Astrocyte of the spinal cord (primary cell): ENCODE data around the gene ZNF629.
A peak's percentile ranks its signal among the peaks of the same experiment; 100 is the strongest.

ENCODE experiments used
- DNase-seq: peaks from one replicate; pipeline ENCODE4 v3.0.0; 2011; ENCODE audit warnings: low read depth, low spot score
- H3K4me3 ChIP-seq: 2 replicates; pipeline ENCODE4 v1.5.1; 2011; ENCODE audit warnings: low read depth, mild to moderate bottlenecking, low read length, moderate library complexity
- CTCF ChIP-seq: IDR thresholded peaks from 2 replicates; pipeline ENCODE4 v1.5.1; 2012; ENCODE audit warnings: low read depth, mild to moderate bottlenecking, low read length, inconsistent platforms
- in situ Hi-C: cut with HindIII; loops from 2 replicates; pipeline ENCODE4 v1.10.0; 2017; ENCODE audit warnings: low sequenced_read_pairs

Gene ZNF629

DNA sequence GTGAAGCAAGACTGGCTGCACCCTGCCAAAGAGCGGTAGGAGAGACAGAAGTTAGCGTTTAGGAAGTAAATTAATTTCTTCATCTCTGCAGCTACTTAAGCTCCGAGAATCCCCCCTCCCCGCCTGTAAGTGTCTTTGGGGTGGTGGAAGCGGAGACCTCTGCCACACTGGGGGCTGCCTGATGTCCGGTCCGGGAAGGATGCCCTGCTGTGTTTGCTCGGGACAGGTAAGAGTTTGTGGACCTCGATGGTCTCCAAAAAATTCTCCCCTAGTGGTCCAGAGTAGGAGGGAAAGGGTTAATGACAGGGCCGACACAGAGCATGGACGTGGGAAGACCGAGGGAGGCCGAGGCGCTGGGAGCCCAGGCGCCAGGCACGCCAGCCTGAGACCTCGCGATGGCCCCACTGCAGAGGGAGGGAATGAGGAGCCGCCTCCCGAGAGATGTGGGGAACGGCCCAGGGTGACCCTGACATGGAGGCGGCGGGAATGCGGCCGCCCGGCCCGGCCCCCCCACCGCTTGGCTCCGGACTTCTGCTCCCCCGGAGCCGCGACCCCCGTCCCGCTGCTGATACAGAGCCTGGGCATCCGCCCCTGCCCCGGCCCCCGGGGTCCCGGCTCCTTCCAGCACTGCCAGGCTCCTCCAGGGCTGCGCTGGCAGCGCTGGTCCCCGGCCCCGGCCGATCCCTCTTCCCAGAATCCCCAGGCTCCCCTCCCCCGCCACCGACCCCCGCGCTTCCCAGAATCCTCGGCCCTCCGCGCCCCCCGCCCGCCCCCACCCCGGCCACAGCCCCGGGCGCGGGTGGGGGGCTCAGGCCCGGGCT lies 680 bp downstream of the ZNF629 start:
- H3K4me3 ChIP-seq, result peak overlapping the region; percentile 97
- TF ChIP-seq CTCF, result no peak
- peak; percentile 56 for DNase-seq
- in situ Hi-C loops, result loop anchor here (25.0 kb wide), 1 partner anchor 101 kb away; the partner anchor contains the start of genes BCL7C and CTF1

DNA sequence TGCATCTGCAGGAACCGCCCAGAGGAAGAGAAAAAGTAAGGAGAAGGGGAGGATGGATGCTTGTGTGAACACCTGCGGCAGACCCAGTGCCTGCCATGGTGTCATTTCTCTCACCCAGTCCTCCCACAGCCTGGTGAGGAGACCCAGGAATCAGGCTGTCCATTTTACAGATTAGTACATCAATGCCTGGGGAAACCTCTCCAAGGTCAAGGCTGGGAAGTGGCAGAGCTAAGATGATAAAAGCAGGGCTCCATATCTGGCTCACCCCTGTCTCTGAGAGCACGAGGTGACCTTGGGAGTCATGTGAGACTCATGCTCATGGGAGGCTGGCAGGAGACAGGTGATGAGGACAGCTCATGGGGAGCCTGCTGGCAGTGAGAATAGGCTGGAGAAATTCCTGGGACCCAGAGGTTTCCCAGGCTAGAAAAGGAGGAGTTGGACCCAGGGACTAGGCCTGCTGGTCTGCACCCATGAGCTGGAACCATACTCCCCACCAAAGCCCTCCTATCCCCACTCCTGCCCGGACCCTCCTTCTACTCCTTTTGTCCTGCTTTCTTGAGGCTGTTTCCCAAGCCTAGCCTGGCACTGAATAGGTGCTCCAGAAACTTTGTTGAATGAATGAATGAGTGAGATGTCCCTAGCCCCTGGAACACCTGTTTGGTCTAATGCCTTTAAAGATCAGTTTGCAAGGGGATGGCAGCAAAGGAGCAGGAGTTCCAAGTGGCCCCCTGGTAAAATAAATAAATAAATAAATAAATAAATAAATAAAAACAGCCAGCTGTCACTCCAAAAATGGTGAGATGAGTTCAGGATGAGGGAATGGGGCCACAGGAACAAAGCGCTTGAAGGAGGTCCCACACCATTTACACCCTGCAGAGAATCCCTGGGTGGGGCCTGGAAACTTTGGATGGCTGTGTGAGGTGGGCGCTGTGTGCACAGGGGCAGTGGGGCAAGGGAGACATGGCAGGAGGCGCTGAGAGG lies 1.6 kb downstream of the ZNF629 start:
- no peak for TF ChIP-seq CTCF
- DNase-seq, result no peak
- in situ Hi-C loops, result loop anchor here (25.0 kb wide), 1 partner anchor 102 kb away; the partner anchor contains the start of genes BCL7C and CTF1
- peak overlapping the region; percentile 97 for H3K4me3 ChIP-seq

GRCh38 chr16:30784215-30784614 lies 2.8 kb downstream of the ZNF629 start:
- in situ Hi-C loops, result loop anchor here (25.0 kb wide), 1 partner anchor 103 kb away; the partner anchor contains the start of genes BCL7C and CTF1
- DNase-seq, result no peak
- no peak for TF ChIP-seq CTCF
- H3K4me3 ChIP-seq, result no peak overlapping the region

GRCh38 chr16:30783280-30784109 lies 3.5 kb downstream of the ZNF629 start:
- in situ Hi-C loops, result loop anchor here (25.0 kb wide), 1 partner anchor 104 kb away; the partner anchor contains the start of genes BCL7C and CTF1
- TF ChIP-seq CTCF, result no peak
- no peak overlapping the region for H3K4me3 ChIP-seq
- DNase-seq, result no peak

DNA sequence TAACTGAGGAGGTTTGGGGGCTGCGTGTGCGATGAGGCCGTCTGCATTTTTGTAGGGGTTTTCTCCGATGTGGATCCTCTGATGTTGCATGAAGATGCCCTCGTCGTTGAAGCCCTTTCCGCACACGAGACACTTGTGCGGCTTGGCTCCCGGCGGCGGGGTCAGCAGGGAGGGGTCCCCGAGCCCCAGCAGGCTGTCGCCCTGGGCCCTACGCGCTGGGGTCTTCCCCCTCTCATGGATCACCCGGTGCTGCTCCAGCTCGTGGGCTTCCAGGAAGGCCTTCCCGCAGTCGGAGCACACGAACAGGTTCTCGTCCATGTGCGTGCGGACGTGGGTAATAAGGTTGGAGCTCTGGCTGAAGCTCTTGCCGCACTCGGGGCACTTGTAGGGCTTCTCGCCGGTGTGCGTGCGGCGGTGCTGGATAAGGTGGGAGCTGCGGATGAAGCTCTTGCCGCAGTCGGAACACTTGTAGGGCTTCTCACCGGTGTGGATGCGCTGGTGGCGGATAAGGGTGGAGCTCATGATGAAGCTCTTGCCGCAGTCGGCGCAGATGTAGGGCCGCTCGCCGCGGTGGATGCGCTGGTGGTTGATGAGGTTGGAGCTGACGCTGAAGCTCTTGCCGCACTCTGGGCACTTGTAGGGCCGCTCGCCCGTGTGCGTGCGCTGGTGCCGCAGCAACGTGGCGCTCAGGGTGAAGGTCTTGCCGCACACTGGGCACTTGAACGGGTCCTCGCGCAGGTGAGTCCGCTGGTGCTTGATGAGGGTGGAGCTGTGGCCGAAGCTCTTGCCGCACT lies 4.3 kb downstream of the ZNF629 start:
- TF ChIP-seq CTCF, result no peak
- no peak overlapping the region for H3K4me3 ChIP-seq
- DNase-seq, result no peak
- in situ Hi-C loops, result loop anchor here (25.0 kb wide), 1 partner anchor 105 kb away; the partner anchor contains the start of genes BCL7C and CTF1
